Stimulated activated CD4-positive, alpha-beta T cell treated with anti-CD3 and anti-CD28 coated beads, Interleukin-12 subunit alpha, Interleukin-12 subunit beta, amount 100 ng/mL, for 48 hours (primary cell): ENCODE data around the gene SH3RF2.
A peak's percentile ranks its signal among the peaks of the same experiment; 100 is the strongest.
"Not testable (repeated sequence)": the region's sequence is repeated elsewhere in the genome, so short reads cannot be mapped to it uniquely, and the experiment has no call there.

ENCODE experiments used
- DNase-seq, 3 donors: peaks; one replicate each; pipeline ENCODE4 v3.0.0-alpha.2; 2020; ENCODE audit warnings: low read depth in 2 of 3, low spot score in 1 of 3

Gene SH3RF2

GRCh38 chr5:145936401-145937131 is at the start of gene SH3RF2:
Gene SH3RF2, plus strand, starts transcription at chr5:145936578. Its CDS starts 1,351 bp downstream, at chr5:145937929.
- peak in 1 of 3 donors; percentile 22 for DNase-seq

GRCh38 chr5:145887217-145887616 is 49.2 kb upstream of the SH3RF2 start:
- no peak for DNase-seq

GRCh38 chr5:145887976-145888574 is 48.3 kb upstream of the SH3RF2 start:
- no peak for DNase-seq

GRCh38 chr5:145889611-145890010 is 46.8 kb upstream of the SH3RF2 start:
- DNase-seq = no peak

- not testable (repeated sequence) for DNase-seq
Measured at GRCh38 chr5:145891378-145891777, 45.0 kb upstream of the SH3RF2 start.

- DNase-seq = no peak
Measured at GRCh38 chr5:145898171-145898570, 38.2 kb upstream of the SH3RF2 start.

- no peak for DNase-seq
Measured at GRCh38 chr5:145902421-145902820, 34.0 kb upstream of the SH3RF2 start.

GRCh38 chr5:145903113-145903512 is 33.3 kb upstream of the SH3RF2 start:
- DNase-seq = no peak

GRCh38 chr5:145903867-145904266 is 32.5 kb upstream of the SH3RF2 start:
- DNase-seq = no peak

GRCh38 chr5:145904743-145905142 is 31.6 kb upstream of the SH3RF2 start:
- DNase-seq = no peak

GRCh38 chr5:145906401-145906800 is 30.0 kb upstream of the SH3RF2 start:
- DNase-seq = no peak

GRCh38 chr5:145908206-145908960 is 28.0 kb upstream of the SH3RF2 start:
- DNase-seq = no peak

- no peak for DNase-seq
Measured at GRCh38 chr5:145911164-145911563, 25.2 kb upstream of the SH3RF2 start.

- DNase-seq = no peak
Measured at GRCh38 chr5:145912019-145912418, 24.4 kb upstream of the SH3RF2 start.

- DNase-seq = no peak
Measured at GRCh38 chr5:145912594-145912993, 23.8 kb upstream of the SH3RF2 start.

- no peak for DNase-seq
Measured at GRCh38 chr5:145913701-145914100, 22.7 kb upstream of the SH3RF2 start.

- no peak for DNase-seq
Measured at GRCh38 chr5:145915970-145916638, 20.3 kb upstream of the SH3RF2 start.

GRCh38 chr5:145917288-145917687 is 19.1 kb upstream of the SH3RF2 start:
- DNase-seq = no peak

- no peak for DNase-seq
Measured at GRCh38 chr5:145918397-145918796, 18.0 kb upstream of the SH3RF2 start.

GRCh38 chr5:145919413-145919812 is 17.0 kb upstream of the SH3RF2 start:
- DNase-seq = no peak

- DNase-seq = no peak
Measured at GRCh38 chr5:145920542-145921210, 15.7 kb upstream of the SH3RF2 start.
